Astrocyte of the hippocampus (primary cell): ENCODE results near the gene MORN1.

Experiments
- DNase-seq: peaks from one replicate; pipeline ENCODE4 v3.0.0; 2011; ENCODE audit warnings: low read depth, low spot score

MORN1 gene

DNA sequence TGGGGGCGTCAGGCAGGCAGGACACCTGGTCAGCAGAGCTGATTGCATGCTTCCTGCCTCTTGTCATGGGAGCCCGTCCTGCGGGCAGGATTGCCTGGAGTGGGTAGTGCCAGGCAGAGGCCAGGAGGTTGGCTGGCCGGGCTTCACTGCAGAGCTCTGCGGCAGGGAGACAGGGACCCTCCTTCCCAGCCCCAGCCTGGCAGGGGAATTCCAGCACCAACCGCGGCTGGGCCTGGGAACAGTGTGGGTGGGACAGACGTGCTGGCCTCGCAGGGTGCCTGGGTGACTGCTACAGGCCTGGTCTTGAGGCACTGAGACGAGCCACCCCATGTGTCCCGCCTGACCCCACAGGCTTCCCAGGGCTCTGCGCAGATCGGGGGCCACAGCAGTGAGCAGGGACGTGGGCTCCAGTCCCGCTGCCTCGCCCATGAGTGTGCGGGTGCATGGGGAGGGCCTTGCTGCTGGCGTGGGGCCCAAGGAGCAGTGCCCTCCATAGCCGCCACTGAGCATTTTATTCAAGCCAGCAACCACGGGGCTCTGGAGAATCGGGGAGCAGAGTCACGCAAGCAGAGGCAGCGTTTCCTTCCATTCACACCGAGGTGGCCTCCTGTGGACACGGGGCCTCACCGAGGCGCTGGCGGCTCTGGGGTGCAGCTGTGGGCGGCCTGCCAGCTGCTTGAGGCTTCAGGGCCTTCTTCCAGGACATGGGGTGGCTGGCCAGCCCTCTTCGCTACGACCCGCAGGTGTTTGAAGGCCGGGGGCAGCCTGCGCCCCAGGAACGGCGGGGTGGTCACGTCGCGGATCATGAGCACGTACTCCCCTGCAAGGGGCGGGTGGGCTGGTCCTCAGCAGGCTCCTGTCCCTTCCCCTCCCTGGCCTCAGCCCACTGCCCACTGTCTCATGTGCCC is 70.3 kb downstream of the MORN1 start:
- DNase-seq: peak; percentile 72

DNA sequence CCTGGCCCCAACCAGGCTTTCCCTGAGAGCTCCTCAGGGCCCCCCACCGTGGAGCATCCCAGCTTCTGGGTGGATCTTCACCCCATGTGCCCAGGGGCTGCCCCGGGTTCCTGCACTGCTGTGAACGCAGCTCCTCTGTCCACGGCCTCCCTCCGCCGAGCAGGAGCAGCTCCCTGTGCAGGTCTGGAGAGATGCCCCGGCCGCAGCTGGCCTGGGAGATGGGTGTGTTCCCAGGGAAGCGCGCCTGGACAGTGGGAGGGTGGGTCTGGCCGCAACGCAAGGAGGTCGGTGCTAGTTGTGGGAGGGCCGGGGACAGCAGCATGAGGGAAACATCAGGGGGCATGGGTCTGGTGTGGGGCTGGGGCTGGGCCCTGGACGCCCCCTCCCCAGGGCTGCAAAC is 71.3 kb downstream of the MORN1 start:
- no peak for DNase-seq

DNA sequence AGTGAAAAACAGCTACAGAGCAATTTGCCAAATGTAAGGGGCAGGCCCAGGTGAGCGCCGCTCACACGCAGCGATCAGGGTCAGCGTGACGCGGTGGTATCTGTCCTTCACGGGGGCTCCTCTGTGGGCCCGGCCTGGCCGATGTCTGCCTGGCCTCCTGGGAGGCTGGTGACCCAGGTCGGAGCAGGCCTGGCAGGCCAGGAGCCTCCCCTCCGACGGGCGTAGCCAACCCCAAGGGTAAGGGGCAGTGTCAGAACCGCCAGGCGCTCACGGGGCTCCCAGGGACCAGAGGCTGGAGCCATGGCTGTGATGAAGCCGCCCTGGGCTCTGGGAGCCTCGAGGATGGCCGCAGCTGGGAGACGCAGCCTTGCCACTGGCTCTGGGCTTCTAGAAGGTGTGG is 72.1 kb downstream of the MORN1 start:
- DNase-seq: no peak

DNA sequence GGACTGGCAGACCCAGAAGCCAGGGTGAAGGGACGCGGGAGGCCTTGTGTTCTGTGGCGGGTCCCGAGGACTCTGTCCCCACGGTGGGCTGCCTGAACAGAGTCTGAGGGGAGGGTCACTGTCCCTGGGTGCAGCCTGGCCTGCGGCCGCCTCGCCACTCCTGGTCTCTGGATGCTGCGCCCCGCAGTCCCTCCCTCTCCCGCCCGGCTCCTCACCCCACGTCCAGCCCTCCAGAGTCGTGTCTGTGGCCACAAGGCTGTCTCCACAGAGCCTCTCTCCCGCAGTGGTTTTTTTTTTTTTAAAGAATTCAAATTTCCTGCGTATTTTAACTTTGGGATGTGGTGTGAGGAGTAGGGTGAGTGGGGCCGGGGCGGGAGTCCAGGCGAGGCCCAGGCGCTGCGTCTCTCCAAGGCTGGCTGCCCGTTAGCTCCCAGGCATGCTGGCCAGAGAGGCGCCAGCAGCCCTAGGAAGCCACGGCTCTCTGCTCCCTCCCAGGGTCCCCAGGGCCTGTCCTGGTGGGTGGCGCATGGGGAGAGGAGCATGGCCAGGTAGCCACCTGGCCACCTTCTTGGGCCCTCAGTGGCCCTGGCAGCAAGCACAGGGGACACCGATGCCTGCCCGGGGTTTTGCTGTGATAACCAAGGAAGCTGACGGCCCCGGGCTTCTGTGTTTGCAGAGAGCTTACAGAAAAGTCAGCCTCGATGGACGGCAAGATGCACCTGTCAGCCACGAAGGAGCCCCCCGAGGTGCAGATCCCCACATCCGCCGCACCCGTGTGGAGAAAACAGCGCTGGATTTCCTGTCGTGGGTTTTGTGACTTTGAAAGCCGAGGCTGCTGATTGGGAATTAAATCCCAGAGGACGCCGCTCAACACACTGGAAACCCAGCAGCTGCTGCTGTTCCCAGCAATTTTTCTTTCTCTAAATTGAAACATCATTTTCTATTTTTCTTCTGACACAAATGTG is 72.8 kb downstream of the MORN1 start:
- DNase-seq: peak; percentile 44

DNA sequence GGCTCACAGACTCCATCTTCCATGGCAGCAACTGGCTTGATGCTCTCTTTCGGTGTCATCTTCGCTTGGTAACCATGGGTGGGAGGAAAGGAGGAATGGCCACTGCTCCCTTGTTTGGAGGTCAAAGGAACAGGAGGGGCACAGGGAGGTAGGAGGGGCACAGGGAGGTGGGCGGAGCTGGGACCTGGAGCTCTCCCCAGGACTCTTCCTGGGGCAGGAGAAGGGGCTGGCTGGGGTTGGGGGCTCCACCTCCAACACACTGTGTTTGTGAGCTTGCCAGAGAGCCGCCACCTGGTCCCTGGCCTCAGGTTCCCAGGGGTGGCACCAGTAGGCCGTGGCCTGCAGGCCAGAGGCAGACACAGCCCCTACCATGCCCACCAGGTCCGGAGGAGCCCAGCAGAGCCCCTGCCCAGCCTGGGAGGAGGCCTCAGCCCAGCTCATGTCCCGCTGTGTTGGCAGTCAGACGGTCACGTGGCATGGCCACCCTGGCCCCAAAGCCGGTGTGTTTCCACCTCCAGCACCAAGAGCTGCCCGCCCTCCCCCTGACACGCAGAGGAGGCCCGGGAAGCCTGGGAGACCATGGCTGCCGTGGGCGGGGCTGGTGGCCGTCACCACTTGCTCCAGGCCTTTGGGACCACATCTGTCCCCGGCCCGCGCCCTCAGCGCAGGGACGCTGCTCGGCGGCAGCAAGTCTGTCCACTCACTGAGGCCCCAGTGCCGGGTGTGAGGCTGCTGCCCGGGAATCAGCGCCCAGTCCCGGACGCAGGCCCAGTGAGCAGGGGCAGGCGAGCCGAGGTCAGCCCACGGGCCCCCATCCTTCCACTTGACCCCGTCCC is 73.9 kb downstream of the MORN1 start:
- no peak for DNase-seq

DNA sequence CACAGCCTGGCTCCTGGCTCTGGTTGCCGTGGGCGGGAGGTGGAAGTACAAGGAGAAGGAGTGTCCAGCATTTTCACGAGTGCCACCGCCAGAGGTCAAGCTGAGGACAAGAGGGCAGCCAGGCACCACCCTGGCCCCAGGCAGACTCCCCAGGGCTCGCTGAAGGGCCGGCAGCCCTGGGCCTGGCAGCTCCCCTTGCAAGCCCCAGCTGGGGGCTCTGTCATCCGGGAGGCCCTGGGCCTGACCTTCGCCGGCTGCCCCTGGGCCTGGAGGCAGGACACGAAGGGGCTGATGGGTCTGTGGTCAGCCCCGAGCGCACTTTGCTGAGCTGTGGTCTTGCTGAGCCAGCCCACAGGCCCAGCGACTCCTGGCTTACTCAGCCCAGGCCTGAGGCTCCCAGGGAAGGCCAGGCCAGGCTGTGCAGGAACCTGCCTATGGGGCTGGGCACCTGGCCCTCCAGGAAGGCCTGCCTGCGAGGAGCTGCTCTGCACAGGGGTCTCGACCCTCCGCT is 74.8 kb downstream of the MORN1 start:
- DNase-seq: peak; percentile 74

DNA sequence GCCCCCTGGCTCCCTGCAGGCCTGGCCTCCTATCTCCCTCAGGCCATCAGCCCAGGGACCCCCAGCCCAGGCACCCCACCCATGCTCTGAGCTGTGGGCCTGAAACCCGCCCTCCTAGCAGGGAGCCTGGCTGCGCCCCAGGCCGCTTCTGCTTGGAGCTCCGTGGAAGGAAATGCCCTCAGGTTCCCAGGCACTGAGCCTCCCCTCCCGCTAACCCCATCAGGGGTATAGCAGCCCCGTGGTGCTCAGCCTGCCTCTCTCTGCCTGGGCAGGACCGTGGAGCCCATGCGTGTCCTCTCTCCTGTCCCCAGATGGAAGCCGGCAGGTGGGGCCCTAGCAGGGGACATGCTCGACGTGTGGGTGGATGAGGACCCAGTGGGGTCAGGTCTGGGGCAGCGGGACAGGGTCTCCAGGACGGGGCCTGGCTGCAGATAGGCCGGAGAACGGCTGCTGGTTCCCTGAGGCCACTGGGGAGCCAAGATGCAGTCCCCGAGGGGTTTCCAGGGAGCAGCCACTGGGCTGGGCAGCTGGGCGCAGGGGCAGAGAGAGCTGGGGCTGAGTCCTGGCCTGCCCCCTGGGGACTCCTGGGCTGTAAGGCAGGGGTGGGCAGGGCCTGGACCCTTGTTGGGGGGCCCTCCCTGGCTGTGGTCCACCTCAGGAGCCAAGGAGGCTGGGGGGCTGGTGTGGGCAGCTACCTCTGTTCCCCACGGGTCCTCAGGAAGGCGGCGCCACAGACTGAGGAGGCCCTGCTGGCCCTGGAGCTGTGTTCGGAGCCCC is 75.5 kb downstream of the MORN1 start:
- no peak for DNase-seq

DNA sequence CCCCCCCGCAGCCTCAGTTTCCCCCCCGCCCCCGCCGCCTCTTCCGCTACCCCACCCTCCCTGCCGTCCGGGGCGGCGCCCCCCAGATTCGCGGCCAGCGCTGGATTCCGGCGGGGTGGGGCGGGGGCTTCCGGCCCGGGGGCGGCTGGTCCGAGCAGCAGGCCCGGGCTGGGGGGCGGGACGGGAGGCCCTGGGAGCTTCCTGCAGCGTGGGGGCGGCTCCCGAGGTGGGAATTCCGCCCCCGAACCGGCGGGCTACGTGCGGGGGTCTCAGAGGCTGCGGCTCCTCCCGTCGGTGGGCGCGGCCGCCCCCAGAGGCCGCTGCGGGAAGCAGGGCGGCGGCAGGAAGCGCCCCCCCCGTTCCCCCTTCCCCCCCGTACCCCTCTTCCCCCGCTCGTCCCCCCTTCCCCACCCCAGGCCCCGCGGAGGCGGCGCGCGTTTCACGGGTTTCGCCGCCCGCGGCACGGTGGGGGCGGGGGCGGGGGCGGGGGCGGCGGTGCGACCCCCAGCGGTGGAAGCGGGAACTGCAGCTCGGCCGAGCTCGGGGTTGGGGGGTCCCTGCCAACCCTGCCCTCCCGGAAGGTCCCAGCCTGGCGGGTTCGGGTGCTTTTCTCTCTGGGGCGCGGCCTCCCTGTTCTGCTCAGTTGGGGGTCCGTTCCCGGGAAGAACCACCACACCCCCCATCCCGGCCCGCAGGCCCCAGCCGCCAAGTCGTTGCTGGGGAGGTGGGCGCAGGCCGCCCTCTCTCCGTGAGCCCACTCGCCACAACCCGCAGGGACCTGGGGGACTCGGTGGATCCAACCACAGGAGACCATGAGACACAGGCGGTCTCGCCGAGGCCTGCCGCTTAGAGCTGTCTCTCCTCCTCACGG is 76.3 kb downstream of the MORN1 start:
- peak; percentile 73 for DNase-seq

DNA sequence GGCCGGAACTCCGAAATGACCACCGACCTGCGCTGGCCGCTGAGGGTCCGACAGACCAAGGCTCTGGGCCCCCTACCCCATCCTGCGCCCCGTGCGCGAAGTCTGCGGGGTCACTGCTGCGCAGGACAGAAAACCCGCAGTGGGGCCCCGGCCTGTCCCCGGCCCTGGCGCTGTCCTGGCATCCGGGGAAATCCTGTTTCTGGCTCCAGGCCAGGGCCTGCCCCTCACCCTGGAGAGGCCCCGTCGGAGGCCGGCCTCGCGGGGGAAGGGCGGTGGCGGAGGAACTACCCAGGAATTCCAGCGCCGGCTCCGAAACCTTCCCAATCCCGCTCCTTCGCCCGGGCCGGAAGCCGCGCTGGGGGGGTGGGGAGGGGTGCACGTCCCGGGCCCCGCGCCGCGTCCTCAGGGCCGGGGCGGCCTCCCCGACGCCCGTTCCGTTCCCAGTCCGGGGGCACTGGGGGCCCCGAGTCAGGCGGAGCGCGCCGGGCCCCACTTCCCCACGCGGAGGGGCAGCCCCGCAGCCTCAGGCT is 77.0 kb downstream of the MORN1 start:
- peak; percentile 87 for DNase-seq

DNA sequence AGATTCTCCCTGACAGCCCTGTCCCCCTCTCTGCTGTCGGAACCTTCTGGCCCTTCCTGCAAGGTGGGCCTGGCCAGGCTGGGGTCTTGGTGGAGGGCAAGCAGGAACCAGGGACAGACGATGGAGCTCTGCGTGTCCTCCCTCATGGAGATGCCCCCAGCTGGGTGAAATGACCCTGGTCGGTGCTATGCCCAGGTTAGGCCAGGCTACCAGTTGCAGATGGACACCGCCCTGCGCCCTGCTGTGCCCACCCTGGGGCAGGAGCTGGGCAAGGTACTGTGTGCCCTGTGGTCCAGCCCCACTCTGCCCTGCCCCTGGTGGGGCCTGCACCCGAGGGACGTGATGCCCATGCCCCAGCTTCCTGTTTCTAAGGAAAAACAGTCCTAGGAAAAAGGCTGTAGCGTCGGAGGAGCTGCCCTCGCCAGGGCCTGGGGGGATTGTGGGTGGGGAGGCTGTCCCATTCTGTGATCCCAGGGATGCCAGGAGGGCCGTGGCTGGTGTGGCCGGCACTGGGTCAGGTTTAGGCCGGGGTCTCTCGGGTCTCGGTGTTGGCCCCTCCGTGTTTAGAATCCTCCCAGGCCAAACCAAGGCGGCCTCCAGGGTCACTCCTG is 77.6 kb downstream of the MORN1 start:
- DNase-seq: no peak

DNA sequence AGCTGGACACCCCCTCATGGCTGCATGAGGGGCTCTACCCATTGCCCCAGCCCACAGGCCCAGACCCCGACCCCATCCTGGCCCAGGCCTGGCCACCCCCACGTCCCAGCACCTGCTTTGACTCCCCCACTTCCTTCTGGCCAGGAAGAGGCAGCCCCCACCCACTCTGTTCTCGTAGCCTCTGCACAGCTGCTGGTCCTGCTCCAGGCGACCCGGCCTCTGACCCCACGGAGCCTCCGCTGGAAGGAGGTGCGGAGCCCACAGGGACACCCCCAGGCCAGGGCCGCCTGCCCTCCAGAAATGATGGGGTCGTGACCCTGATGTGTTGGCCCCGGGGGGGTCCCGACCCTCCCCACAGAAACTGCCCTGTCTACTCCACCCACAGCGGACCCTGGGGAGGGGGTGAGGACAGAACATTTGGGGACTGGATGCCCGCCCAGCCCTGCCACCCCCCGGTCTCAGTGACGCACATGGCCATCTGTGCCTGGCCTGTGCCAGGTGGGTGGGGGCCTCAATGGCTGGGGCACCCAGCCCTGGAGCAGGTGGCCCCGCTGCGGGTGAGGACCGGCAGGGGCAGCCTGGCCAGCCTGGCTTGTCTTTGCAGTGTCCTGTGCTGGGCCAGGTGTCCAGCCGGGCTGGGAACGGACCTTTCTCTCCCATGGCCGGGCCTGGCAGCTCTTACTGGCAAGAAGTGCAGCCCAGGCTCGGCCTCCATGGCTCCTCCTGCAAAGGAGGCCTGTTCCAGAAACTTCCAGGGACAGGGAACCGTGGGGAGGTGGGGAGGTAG is 78.6 kb downstream of the MORN1 start:
- no peak for DNase-seq

DNA sequence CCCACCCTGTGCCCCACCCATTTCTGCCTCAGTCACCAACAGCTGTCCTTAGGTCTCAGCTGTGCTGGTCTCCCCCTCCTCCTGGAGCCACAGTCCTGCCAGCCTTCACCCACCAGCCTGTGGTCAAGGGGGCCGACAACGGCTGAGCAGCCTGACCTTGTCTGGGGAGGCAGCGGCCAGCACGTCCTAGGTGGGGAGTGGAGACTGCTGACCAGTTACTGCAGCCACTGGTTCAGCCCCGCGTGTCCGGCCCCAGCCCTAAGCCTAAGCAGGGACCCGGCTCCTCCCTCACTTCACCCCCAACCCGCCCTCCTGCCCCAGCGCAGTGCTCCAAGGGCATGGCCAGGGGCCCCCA is 79.2 kb downstream of the MORN1 start:
- DNase-seq: no peak

DNA sequence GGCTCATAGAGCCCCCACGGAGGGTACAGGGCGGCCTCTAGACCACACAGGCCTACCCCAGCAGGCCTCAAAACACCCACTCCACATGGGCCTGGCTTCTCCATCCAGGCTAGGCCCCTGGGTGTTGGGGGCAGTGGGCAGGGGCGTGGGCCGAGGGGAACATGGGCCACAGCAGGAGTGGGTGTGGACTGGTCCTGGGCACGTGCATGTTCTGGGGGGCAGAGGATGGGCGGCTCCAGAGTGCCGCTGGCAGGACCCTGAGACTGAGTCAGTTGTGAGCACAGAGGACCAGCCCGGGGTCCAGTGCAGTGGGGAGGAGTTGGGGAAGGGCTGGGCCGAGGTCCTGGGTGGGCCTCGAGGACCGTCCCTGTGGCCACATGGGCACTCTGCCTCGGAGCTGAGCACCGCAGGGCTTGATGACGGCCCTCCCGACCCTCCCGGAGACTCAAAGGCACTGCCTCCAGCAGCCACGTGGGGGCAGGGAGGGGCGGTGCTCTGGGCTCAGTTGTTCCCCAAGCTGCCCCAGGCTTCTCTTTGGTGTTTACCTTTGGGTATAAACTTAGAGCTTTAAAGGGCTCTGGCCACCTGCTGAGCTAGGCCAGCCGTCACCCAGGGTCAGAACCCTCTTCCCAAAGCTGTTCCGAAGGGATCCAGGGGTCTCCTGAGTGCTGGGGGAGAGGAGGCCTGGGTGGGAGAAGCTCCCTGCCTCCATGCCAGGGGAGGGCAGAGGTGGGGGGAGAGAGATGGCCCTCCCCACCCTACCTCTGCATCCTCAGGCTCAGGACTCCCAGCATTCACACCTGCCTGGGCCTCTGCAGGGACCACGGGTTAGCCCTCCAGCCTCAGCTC is 79.9 kb downstream of the MORN1 start:
- peak; percentile 84 for DNase-seq

DNA sequence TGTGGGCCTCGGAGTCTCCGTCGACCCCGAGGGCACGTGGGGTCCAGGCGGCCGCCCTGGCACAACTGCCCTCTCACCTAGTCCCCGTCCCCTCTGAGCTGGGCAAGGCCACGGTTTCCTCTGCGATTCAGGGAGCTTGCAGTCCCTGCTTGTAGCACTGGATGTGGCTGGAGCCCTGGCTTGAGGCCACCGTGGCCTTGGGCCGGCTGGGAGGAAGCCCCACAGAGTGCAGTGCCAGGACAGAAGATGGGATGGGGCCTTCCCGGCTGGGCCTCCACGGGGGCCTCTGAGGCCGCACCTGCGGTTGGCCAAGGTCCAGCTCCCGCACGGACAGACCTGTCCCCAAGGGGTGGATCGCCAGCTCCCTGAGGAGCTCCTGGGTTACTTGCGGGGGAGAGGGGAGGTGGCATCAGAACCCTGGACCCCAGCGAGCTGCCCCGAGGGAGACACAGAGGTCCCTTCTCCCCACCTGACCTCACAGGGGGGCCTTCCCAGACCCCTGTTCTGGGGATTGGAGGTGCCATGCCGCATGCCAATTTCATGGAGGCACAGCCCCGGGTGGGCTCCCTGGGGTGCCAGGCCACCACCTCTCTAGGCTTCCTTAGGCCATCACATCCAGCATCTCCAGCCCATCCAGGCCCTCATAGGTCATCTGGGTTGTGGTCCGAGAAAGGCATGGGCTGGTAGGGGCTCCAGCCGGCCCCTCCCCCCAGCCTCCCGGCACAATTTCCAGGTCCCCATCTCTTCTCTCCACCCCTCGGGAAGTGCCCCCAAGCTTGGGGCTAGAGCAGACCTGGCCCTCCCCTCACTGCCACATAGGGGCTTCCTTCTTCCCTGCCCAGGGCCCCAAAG is 80.8 kb downstream of the MORN1 start:
- DNase-seq: no peak

DNA sequence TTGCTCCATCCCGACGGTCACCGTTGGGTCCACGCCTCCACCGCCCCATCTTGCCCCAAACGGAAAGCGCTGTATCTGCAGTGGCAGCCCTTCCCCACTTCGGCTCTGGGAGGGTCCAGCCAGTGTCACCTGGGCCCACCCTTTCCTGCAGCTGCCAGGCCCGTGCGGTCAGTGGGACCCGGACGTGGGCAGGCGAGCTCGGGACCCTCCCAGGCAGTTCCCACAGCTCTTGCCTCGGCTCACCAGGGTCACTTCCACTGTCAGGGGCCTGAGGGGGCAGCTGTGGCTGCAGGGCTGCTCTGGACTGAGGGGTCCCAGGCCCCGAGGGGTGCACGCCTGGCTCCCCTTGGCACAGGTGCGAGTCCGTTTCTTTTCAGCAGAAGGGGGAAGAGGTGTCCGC is 82.5 kb downstream of the MORN1 start:
- DNase-seq: no peak

DNA sequence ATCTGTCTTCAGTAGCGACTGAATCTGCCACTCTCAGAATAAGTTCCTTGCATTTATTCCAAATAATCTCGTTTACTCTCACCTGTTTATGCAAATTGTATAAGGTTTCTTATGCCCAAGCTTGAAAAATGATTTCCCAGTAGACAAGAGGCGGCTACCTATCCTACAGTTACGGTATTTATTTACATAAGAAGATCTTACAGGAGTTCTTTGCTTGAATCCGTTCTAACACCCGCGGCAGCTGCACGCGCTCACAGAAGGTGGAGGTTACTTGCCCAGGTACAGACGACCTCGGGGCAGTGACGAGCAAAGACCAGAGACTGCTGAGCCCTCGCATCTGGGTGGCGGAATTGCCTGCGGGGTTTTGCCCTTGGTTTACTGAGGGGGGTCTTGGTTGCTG is 83.4 kb downstream of the MORN1 start:
- DNase-seq: no peak
